Right ventricle myocardium superior (tissue), 1 donor: ENCODE data around the gene MYBL2. TPM values are rescaled to one million over a fixed set of nuclear protein-coding genes. Genes with fewer than 3 reads are reported as not detected.
A peak's percentile ranks its signal among the peaks of the same experiment; 100 is the strongest.
"Not testable (repeated sequence)": the region's sequence is repeated elsewhere in the genome, so short reads cannot be mapped to it uniquely, and the experiment has no call there.

Source experiments
- ATAC-seq: fragments of 200-7000 bp; cut with Tn5 transposase; one replicate; pipeline ENCODE4 v1.9.1; 2020; ENCODE audit warnings: mild to moderate bottlenecking; ENCODE audit not compliant: poor library complexity
- DNase-seq: peaks from one replicate; pipeline ENCODE4 v3.0.0-alpha.2; 2020
- intact Hi-C: fragments of 100-400 bp; cut with DNase I; formaldehyde crosslinking; loops from one replicate; pipeline ENCODE4 v1.11.2; 2022
- long read RNA-seq: library from polyadenylated mRNA; unstranded; transcript quantifications from one replicate; pipeline ENCODE4 v2.0.0, GENCODE V29; 2021
- total RNA-seq: library from RNA; stranded (reverse); fragmentation: NEBNext Ultra II Directional; extraction: Animal tissue kit (Norgen Biotek cat#: 25700); gene quantifications from one replicate; pipeline ENCODE4 v1.2.1, GENCODE V29; 2021
- donor health status: DM: no; HTN: yes; CAD: no; lungs with severe emphysema.

The MYBL2 gene
- total RNA-seq = 0.78 TPM
- long read RNA-seq, partial matches to known transcripts = 0 of 4 reads
- long read RNA-seq, other reads (novel, unspliced or antisense) = 2 of 4 reads

DNA sequence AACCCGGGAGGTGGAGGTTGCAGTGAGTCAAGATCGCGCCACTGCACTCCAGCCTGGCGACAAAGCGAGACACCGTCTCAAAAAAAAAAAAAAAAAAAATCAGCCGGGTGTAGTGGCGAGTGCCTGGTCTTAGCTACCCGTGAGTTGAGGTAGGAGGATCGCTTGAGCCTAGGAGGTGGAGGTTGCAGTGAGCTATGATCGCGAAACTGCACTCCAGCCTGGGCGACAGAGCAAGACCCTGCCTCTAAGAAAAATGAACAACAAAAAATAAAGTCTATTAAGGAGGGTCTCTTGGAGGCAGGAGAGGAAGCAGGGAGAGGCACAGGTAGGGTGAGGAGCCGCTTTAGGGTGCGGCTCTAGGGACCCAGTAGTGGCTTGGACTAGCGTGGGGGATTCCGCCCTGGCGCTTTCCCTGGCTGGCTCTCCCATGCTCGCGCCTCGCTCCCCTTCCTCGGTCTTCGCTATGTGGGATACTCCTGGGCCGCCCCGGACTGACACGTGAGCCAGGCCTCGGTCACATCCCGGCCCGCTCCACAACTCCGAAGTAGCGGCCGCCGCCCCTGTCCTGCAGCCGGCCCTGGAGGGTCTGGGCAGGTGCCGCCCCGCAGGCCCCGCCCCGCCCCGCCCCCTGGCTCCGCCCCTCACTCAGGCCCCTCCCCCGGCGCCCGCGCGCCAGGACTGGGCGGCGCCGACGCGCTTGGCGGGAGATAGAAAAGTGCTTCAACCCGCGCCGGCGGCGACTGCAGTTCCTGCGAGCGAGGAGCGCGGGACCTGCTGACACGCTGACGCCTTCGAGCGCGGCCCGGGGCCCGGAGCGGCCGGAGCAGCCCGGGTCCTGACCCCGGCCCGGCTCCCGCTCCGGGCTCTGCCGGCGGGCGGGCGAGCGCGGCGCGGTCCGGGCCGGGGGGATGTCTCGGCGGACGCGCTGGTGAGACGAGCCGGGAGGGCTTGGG, at the start of gene MYBL2:
Gene MYBL2, plus strand, starts transcription at position 739 of the 953 bp plus-strand sequence. Its CDS starts 170 bp downstream, at position 909.
- peak; percentile 86 for ATAC-seq
- DNase-seq = peak; percentile 63
- intact Hi-C loops = no loop called here

DNA sequence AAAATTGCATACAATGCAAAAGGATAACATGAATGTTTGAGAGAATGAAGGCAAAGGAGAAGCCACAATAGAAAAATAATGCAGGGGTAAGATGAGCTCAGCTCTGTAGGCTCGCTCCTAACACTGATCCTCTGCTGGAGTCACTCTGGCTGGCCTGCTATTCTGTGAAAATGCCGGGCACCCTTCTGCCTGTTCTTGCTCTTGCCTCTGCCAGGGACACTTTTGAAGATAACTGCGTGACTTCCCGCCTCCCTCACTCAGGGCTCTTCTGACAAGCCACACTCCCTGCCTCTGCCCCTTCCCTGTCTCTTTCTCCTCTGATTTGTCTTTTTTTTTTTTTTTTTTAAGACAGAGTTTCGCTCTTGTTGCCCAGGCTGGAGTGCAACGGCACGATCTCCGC, 35.3 kb upstream of the MYBL2 start:
- DNase-seq (no peak), ATAC-seq (peak; percentile 59)
- intact Hi-C loops = no loop called here

DNA sequence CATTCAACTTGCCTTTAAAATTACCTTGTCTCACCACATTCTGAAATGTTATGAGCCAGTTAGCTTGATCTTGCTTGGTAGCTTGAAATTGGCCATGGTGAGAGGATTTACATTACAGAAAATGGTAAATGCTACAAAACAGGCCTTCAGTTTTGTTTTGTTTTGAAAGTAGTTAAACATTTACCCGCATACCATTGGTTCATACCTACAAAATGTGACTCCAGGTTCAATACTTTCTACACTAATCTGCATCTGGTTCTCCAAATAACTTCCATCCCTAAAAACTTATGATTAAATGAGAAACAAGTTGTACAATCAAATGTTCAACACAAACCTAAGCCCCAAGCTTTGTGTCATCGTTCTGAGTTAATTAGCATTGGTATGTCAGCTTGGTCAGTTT, 30.5 kb upstream of the MYBL2 start:
- intact Hi-C loops = no loop called here
- DNase-seq (no peak), ATAC-seq (no peak)

DNA sequence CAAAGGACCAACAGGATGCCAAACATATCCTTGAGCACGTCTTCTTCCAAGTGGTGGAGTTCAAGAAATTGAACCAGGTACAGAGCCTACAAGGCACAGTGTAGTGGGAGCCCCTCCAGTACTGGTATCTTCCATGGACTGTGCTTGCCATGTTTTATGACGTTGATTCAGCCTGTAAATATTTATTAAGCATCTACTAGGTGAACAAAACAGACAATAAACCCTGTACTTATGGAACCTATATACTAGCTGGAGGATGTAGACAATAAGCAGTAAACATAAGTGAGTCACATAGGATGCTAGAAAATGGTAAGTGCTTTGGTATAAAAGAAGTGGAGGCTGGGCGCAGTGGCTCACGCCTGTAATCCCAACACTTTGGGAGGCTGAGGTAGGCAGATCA, 24.4 kb upstream of the MYBL2 start:
- no peak for DNase-seq
- intact Hi-C loops = no loop called here
- ATAC-seq = no peak

DNA sequence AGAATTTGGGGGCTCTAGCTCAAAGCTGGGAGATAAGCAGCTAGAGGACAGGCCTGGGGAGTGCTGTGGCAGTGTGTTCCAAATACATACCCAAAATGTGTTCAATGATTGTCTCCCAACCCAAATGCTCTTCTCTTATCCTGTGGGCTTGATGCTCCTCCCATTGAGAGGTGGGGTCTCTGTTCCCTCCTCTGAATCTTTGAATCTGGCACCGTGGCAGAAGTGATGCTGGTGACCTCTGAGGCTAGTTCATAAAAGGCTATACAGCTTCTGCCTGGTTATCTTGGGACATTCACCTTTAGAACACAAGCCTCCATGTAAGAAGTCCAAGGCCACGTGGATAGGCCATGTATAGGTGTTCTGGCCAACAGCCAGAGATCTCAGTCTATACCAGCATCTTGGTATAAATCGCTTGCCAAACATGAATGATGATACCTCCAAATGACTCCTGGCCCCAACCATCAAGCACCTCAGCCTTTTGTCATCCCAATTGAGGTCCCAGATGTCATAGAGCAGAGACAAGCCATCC, 15.9 kb upstream of the MYBL2 start:
- DNase-seq (no peak), ATAC-seq (no peak)
- intact Hi-C loops = no loop called here

DNA sequence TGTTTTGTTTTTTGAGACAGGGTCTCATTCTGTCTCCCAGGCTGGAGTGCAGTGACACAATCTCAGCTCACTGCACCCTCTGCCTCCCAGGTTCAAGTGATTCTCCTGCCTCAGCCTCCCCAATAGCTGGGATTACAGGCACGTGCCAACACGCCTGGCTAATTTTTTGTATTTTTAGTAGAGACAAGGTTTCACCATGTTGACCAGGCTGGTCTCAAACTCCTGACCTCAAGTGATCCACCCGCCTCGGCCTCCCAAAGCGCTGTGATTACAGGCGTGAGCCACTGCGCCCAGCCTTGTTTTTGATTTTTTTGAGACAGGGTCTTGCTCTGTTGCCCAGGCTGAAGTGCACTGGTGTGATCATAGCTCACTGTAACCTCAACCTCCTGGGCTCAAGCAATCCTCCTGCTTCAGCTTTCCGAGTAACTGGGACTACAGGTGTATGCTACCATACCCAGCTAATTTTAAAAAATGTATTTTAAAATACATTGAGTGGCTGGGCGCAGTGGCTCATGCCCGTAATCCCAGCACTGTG, 15.2 kb upstream of the MYBL2 start:
- intact Hi-C loops, ATAC-seq, DNase-seq: not testable (repeated sequence)

DNA sequence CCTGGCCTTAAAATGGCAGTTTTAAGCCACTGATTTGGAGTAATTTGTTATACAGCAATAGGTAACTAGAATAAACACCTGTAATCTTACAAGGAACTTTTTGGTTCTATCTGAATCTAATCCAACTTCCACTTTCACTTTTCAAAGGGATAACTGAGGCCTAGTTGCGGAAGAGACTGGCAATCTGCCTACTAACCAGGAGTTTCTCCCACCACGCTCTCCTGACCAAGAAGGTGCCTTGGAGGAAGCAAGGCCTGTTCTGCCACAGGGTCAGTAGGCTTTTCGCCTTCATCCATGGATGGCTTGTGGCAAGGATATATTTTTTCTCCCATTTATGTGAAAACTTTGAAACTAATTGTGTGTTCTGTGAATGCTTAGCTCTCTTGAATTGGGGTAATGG, 12.9 kb upstream of the MYBL2 start:
- ATAC-seq = no peak
- intact Hi-C loops = no loop called here
- DNase-seq = no peak

DNA sequence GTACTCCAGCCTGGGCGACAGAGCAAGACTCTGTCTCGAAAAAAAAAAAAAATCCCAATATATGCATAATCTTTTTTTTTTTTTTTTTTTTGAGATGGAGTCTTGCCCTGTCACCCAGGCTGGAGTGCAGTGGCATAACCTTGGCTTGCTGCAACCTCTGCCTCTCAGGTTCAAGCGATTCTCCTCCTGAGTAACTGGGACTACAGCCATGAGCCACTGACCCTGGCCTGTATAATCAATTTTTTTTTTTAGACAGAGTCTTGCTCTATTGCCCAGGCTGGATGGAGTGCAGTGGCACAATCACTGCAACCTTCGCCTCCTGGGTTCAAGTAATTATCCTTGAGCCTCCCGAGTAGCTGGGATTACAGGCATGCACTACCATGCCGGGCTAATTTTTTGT, 11.7 kb upstream of the MYBL2 start:
- ATAC-seq, DNase-seq, intact Hi-C loops: not testable (repeated sequence)

DNA sequence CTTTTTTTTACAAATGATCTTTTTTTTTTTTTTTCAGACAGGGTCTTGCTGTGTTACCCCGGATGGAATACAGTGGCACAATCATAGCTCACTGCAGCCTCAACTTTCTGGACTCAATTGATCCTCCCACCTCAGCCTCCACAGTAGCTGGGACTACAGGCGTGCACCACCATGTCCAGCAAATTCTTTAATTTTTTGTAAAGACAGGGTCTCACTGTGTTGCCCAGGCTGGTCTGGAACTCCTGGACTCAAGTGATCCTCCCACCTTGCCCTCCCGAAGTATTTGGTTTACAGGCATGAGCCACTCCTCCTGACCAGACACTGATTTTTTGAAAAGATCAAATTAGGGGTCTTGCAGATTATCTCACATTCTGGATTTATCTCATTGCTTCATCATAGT, 11.0 kb upstream of the MYBL2 start:
- ATAC-seq (no peak), DNase-seq (no peak)

DNA sequence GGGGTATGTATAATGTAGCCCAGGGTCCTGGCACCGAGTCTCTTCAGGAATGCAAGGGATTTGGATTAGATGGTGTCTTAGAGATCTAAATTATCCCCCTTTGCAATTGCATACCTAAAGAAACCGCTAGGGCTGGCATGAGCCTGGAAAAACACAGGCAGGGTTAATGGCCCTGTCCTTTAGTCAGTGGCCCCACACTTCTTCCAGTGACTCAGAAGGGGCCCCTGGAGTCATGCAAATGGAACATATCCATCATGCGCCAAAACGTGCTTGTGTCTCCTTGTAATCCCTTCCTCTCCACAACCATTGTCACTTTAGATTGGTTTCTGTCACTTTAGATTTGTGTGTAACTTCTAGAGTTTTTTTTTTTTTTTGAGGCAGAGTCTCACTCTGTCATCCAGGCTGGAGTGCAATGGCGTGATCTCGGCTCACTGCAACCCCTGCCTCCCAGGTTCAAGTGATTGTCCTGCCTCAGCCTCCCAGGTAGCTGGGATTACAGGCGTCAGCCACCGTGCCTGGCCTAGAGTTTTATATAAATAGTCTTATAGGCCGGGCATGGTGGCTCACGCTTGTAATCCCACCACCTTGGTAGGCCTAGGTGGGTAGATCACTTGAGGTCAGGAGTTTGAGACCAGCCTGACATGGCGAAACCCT, 8.7 kb upstream of the MYBL2 start:
- ATAC-seq (no peak), DNase-seq (no peak)
- intact Hi-C loops = no loop called here

More for the DNA sequence above, 11.0 kb upstream of the MYBL2 start:
- intact Hi-C loops = no loop called here

DNA sequence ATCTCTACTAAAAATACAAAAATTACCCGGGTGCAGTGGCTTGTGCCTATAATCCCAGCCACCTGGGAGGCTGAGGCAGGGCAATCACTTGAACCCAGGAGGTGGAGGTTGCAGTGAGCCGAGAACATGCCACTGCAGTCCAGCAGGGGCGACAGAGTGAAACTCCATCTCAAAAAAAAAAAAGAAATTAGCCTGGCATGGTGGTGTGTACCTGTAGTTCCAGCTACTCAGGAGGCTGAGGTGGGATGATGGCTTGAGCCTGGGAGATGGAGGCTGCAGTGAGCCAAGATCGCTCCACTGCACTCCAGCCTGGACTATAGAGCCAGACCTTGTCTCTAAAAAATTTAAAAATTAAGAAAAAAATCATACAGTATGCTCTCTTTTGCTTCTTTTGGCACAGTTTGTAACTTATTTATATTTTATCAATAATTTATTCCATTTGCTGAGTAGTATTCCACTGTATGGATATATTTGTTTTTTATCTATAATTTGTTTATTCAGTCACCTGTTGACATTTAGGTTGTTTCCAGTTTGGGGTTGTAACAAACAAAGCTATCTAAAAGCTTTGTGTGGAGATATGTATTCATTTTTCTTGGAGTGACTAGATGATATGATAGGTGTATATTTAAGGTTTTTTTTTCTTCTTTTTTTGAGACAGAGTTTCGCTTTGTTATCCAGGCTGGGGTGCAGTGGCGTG, 8.0 kb upstream of the MYBL2 start:
- ATAC-seq (no peak), DNase-seq (no peak)
- intact Hi-C loops = no loop called here

DNA sequence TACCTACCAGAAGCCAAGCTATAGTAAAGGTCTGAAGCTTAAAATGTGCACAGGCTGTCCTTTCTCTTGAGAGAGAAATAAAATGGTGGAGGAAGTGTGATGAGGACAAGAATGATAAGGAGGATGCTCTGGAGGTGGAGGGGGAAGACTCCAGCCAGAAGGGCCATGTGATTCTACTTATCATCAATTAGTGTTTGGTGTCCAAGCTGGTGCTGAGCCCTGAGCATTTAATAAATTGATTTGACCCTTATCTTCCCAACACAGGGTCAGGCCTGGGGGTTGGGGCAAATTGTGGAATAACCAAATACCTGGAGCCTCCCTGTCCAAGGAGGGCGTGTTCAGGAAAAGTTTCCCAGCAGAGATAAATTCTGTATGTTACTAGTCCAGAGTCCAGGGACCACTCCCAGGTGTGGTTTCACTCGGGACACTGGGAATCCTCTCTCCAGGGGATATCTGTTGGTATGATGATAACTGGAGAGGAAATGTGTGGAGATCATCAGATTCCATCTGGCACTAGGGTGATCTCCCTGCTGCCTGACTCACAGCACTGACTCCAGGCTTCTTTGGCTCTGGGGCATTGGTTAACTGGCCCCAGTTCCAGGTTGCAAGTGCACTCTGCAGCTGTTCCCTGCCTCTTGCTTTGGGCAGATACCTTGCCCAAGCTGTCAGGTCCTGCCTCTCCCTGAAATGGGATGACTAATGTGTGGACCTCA, 3.8 kb upstream of the MYBL2 start:
- intact Hi-C loops = no loop called here
- DNase-seq = no peak
- no peak for ATAC-seq

DNA sequence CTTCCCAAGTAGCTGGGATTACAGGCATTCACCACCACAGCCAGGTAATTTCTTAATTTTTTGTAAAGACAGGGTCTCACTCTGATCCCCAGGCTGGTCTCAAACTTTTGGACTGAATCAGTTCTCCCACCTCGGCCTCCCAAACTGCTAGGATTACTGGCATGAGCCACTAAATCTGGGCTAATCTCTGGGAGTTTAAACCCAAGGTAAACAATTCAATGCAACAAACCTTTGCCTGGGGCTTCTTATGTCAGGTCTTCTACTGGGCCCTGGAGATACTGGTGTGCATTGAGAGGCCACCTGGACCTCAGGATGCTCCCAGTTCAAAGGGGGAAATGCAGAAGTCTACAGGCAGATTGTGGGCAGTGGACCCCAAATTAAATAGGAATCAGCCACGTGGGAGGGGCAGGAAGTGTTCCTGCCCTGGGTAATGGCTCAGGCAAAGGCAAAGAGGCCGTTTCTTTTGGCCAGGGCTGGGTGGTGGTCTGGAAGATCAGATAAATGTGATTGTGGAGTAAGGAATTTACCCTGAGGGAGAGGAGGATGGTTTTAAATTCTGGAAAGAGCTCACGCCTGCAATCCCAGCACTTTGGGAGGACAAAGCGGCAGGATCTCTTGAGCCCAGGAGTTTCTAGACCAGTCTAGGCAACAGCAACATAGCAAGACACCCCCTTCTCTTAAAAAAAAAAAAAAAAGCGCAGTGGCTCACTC, 1.3 kb upstream of the MYBL2 start:
- no peak for ATAC-seq
- intact Hi-C loops = no loop called here
- DNase-seq = no peak

DNA sequence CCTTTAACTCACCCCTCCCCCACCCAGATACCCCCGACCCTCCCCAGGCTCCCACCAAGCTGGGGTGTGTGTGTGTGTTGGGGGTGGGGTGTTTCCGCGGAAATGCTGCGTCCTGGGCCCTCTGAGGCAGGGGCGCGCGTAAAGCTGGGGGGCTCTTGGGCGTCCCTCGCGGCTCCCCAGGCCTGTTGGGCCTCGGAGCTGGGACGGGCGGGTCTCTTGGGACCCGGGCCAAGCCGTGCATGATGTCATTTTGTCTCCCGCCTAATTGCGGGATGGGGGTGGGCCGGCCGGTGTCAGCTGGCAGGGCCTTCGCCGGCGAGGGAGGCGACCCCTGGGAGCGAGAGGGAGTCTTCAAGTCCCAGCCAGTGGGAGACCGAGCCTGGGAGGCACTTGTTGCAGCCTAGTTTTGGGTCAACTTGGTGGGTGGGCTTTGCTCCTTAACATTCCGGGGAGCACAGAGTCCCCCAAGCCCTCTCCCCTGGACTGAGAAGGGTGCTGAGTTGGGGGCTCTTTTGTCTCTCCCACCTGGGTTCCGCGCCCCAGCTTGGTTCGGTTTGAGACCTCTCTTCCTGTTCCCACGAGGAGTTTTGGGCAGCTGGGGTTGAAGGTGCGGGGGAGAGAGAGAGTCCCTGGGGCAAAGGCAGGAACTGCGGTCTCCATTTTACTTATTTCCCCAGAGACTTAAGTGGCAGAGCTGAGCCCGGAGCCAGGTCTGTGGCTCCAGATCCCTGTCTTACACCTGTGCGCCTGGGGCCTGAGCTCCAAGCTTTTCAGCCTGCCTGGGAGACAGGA, 623 bp downstream of the MYBL2 start:
- intact Hi-C loops = no loop called here
- DNase-seq (no peak), ATAC-seq (no peak)

DNA sequence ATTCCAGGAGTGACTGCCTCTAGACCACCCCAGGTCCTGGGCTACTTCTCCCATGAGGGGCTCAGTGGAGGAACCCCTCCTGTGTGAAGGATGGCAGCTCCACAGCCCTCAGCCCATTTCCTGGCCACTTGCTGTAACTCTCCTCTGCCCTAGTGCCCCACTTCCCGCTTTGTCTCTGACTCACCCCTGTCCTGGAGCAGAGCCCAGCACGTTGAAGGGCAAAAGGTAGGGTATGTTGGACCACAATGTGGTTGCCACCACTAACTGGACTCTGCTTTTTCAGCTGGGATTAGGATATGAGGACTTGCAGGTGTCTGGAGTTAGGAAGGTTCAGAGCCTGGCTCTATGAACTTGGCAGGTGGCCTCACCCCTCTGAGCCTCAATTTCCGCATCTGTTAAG, 2.4 kb downstream of the MYBL2 start:
- ATAC-seq (no peak), DNase-seq (no peak)
- intact Hi-C loops = no loop called here

DNA sequence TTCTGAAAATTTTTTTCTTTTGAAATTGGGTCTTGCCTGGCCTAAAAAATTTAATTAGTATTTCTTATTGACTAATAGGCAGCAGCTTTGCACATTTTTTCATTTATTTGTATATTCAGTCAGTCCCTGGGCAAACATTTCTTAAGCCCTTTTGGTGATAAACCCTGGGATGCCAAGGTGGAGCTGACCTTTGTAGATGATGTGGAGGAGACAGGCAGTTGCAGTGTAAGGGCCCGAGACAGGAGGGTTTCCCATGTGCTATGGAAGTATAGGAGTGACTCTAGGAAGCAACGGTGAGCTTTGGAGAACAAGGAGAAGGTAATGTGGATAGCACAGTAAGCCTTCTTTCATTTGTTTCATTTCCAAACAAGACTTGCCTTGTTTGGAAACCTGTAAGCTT, 3.5 kb downstream of the MYBL2 start:
- intact Hi-C loops = no loop called here
- DNase-seq (no peak), ATAC-seq (no peak)

DNA sequence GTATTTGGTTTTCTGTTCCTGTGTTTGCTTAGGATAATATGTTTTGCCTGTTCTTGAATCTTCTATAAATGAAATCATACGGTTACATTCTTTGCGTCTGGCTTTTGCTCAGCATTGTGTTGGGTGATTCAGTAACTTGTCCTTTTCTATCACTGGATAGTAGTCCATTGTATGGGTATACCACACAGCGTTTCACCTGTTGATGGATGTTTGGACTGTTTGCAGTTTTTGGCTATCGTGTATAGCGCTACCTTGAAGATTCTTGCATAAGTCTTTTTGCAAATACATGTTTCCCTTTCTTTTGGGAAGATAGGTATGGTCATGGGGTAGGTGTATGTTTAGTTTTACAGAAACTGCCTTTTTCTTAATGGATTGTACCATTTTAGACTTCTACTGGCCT, 9.5 kb downstream of the MYBL2 start:
- ATAC-seq (no peak), DNase-seq (no peak)
- intact Hi-C loops = no loop called here
